Endometrial microvascular endothelial cells (primary cell): ENCODE measurements around the gene LRRC28. TPM values are rescaled to one million over a fixed set of nuclear protein-coding genes. Genes with fewer than 3 reads are reported as not detected.

Source experiments
- in situ Hi-C: cut with HindIII; loops from 2 replicates; pipeline ENCODE4 v1.10.0; 2017; ENCODE audit warnings: low sequenced_read_pairs, low pct_unique_long_range_greater_than_20kb; ENCODE audit errors: inconsistent ontology term
- total RNA-seq: library from RNA; depleted of rRNA; stranded (reverse); fragments of >200 nt; gene quantifications from one replicate; pipeline ENCODE4 v1.2.3, GENCODE V29; 2015; ENCODE audit errors: inconsistent ontology term

LRRC28 gene
- total RNA-seq, 1 donor from 2014 or later, result 20.9 TPM

DNA sequence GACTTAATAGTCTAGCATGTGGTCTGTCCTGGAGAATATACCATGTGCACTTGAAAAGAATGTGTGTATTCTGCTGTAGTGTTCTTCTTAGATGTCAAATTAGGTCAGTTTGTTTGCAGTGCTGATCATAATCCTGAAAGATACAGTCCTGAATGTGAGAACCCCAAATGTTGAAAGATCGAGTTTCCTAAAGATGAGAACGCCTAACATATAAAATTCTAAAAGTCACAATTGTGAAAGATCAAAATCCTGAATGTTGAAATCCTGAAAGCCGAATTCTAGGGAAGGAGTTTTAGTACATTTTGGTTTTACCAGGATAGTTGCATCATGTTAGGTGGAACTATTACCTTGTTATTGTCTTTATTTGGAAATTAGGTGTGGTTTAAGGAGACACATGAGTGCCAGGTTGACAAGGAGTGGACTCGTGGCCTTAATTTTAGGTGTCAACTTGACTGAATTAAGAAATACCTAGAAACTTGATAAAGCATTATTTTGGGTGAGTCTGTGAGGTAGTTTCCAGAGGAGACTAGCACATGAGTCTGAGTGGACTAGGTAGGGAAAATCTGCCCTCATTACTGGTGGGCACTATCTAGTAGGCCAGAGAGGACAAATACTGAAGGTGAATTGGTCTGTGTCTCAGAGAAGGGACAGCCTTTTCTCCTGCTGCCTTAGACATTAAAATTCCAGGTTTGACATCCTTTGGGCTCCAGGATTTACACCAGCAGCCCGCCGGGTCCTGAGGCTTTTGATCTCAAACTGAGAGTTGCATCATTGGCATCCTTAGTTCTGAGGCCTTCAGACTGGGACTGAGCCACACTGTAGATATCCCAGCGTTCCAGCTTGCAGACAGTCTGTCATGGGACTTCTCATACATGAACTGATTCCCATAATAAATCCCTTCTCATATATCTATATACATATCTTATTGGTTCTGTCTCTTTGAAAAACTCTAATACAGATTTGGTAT lies 77.1 kb downstream of the LRRC28 start:
- in situ Hi-C loops, result no loop called here

DNA sequence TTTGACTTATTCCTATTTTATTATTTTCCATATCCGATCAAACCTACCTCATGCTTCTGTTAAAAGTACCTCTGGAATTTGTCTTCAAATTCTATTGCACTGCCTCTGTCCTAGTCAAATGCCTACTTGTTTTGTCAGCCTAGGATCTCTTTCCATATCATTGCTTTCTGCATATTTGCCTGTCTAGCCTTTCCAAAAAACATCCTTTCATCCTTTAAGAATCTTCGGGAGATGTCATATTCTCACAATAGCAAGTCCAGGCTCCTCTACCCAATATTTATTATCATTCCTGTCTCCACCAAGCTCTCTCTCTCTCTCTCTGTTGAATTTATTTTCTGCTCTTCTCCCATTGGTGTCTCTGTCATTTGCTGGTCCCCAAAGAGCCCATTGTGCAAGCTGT lies 80.1 kb downstream of the LRRC28 start:
- in situ Hi-C loops, result no loop called here

DNA sequence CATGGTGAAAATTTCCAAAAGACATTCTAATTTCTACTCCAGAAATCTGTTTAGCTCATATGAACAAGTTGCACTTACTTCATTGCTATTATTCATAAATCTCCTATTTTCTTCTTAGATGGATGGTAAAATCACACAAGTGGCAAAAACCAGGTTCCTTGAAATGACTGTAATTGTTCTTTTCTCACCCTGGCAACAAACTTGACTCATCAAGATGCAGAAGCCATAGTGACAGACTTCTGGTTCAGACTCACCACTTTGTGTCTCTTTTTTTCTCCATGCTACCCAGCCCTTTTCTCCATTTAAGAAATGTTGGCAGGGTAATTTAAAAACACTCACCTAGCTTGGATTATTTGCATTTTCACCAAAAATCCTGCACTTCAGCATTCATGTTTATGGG lies 82.1 kb downstream of the LRRC28 start:
- in situ Hi-C loops, result no loop called here

DNA sequence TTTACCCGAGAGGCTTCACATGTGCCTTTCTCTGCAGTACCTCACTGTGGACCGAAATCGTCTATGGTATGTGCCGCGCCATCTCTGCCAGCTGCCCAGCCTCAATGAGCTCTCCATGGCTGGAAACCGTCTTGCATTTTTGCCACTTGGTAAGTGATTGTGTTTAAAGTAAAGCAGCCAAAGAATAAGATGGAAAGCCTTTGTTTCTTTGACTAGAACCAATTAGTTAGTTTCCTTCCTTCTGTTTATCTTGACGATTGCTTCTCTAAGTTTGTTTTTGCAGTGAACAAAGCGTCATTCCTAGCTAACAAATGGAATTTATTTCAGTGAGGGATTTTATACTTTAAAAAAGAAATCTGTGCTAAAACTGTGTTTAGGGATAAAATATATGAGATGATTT lies 82.7 kb downstream of the LRRC28 start:
- in situ Hi-C loops, result no loop called here

DNA sequence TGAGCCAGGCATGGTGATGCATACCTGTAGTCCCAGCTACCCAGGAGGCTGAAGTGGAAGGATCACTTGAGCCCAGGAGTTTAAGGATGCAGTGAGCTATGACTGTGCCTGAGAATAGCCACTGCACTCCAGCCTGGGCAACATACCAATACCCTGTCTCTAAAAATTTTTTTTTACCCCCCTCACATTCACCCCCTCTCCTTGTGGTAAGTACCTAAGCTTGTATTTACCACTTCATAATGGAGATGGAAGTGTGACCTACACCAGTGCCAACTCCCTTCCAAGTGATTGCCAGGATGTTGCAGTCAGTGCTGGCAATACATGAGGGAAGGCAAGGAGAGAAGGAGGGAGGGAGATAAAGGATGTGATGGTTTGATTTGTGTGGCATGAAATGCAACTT lies 84.2 kb downstream of the LRRC28 start:
- in situ Hi-C loops, result no loop called here

DNA sequence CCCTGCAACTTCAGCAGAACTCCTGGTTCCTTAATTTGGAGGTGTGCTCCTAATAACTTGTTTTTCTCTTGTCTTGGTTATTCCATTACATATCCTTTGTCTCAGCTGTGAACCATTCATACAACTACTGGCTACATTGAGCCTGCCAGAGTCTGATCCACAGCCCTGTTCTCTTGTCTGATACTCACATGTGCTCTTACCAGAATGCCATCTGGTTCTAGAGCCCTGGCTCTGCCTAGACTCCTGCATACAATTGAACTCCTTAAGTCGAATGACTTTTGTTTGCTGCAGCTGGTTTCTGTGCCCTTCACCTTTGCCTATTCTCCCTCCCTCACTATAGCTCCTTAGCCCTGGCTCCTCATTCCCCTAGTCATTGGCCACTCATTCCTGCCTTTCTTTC lies 85.5 kb downstream of the LRRC28 start:
- in situ Hi-C loops, result no loop called here

DNA sequence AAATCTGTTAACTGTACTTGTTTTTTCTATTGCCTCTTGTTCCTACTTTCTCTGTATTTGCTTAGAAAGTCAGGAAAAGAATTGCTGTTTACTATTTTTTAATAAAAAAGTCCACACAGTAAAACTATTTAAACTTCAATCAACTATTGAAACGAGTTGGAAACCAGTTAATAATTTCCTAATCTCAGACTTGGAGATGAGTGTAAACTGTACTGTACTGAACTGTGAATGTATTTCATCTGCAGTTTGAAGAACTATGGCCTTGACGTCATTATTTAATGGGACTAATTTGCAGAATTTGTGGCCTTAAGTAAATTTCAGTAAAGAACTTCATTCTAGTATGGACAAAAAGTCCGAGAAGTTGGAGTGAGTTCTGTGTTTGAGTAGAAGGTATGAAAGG lies 89.1 kb downstream of the LRRC28 start:
- in situ Hi-C loops, result no loop called here

DNA sequence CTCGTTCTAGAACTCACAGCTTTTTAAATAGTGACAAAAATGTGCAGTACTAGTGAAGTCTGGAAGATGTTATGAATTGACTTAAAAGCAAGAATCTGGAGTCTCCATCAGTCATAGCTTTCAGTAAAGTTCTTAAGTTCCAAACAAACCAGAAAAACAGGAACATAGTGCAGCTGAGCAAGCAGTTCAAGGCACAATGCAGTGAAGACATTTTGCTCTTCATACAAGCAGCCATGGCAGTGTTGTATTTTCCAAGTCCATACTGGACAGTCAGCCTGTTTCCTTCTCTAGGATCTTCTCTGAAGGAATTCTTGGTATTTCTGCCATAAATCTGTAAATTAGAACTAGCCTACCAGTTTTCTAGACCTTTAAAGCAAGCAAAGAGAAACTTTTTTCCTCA lies 90.5 kb downstream of the LRRC28 start:
- in situ Hi-C loops, result no loop called here

DNA sequence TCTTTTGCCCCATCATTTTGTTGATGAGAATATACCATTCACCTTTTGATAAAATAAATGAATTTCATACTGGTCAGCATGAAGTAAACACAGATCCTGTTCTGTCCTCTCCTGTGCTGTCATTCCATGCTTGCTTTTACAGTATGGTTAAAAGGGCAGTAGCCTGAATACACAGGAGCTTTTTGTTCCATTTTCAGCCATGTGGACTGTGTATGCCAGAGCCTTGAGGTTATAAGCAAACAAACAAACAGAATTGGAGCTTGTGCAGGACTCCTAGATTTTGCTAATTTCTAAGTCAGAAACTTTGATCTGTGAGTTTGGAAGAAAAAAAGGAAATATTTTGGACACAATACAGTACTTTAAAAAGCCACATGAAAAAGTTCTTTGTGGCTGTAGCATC lies 91.9 kb downstream of the LRRC28 start:
- in situ Hi-C loops, result no loop called here

DNA sequence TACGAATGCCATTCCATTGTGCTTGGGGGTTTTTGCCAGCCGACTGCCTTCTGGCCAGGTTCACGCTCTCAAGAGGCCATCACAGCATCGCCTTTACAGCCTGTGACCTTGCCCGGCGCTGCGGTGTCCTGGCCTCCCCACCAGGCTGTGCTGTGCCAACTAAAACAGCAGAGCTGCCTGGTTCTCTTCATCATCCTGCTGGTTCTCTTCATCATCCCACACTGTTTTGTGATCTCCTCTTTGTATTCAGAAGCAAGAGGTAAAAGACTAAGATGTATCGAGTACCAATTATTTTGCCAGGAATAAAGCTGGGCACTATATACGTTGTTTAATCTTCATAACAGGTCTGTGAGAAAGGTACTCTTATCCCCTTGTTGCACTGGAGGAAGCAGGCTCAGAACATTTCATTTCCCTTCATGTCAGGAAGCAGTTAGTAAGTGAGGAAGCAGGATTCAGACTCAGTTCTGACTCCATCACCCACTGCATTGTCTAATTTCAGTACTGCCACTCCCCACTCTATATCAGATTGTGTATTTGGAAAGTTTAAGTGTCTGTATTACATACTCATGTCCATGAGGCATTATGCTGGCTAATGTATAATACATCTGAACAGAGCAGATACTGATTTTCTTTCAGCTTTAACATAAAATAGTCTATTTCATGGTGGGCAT lies 92.7 kb downstream of the LRRC28 start:
- in situ Hi-C loops, result no loop called here

DNA sequence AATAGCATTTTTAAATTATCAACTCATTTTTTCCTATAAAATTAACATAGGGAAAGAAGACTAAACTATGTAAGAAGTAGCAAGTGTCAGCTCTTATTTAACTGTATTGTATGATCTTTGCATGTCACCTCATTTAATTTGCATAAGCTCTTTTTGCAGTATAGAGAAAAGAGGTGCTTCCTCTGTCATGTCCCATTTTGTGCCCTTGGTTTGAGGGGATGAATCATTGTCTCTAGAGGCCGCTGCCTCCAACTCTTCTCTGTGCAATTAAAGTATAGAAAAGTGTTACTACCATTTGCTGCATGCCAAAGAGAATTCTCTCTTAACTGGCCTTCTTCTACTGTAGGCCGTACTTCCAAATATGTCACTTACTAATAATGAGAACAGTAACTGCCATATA lies 93.4 kb downstream of the LRRC28 start:
- in situ Hi-C loops, result no loop called here

DNA sequence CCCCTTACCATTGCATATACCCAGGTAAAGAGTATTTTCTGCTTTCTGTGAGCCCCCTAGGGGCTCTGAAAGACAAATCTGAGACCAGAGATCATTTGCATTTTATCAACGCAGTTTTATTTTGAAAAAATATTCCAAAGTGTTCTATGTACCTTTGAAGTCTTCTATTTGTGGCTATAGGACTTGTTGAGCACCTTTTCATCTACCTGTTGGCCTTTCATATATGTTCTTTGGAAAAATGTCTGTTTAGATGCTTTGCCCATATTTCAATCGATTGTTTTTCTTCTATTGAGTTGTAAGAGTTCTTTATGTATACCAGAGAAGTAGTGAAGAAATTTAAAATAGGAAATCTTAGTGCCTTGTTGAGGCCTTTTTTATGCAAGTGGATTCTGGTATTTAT lies 94.0 kb downstream of the LRRC28 start:
- in situ Hi-C loops, result no loop called here

DNA sequence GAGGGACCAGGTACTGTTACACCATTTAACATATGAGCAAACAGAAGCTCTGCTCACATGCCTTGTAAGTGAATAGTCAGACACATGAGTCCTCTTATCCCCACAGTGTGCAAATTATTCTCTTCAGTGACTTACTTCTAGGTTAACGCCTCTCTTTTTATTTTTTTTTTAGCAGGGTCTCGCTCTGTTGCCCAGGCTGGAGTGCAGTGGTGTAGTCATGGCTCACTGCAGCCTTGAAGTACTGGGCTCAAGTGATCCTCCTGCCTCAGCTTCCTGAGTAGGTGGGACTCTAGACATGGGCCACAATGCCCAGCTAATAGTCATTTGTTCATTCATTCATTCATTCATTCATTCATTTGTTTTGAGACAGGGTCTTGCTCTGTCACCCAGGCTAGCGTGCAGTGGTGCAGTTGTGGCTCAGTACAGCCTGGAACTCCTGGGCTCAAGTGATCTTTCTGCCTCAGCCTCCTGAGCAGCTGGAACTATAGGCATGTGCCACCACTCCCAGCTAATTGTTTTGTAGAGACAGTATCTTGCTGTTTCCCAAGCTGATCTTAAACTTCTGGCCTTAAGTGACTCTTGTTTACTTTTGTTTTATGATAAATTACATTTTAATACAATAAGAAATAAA lies 94.7 kb downstream of the LRRC28 start:
- in situ Hi-C loops, result no loop called here

DNA sequence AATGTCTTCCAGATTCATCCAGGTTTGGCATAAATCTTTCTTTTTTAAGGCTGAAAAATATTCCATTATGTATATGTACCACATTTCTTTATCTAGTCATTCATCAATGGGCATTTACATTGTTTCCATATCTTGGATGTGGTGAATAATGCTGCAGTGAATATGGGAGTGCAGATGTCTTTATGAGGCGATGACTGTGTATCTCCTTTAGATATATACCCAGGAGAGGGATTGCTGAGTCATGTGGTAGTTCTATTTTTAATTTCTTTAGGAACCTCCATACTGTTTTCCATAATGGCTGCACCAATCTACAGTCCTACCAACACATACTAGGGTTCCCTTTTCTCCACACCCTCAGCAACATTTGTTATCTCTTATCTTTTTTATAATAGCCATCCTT lies 96.3 kb downstream of the LRRC28 start:
- in situ Hi-C loops, result no loop called here

DNA sequence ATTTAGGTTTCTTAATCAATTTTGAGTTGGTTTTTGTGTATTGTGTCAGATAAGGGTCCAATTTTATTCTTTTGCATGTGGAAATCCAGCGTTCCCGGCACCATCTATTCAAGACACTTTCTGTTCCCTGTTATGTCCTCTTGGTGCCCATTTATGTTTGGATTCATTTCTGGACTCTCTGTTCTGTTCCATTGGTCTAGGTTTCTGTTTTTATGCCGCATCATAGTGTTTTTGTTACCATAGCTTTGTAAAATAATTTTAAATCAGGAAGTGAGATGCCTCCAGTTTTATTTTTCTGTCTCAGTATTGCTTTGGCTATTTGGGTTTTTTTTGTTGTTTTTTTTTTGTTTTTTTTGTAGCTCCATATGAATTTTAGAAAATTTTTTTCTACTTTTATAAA lies 97.1 kb downstream of the LRRC28 start:
- in situ Hi-C loops, result no loop called here

DNA sequence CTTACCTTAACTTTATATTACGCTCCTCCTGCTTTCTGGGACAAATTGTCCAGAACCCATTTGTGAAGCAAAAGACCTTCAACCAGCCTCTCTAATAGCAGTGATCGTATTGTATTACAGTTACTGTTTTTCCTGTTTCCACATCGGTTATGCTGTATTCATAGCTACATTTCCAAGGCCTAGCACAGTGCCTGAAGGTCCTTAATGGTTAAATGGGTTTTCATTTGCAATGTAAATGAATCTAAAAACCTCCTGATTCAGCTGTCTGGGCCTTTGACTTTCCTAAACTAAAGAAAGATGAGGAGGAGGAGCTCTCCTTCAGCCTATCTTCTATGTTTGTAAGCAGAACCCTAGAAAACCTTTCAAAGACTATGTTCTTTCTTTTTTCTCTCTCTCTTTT lies 99.1 kb downstream of the LRRC28 start:
- in situ Hi-C loops, result no loop called here

DNA sequence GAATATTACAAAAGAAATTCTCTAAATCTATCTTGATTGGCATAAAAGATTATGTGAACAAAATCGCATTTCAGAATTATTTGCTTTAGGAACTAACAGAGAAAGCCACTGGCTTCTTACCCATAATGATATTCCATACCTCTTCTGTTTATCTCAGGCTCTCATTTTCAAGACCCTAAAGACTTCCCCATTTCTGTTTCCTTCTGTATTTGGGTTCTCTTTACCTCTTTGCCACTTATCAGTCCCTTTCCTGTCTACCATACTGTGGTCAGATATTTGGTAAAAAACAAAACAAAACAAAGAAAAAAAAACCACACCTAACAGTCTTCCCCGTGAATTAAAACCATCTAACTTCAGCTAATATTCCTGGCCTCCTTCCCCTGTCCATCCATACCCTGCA lies 108.5 kb downstream of the LRRC28 start:
- in situ Hi-C loops, result no loop called here

DNA sequence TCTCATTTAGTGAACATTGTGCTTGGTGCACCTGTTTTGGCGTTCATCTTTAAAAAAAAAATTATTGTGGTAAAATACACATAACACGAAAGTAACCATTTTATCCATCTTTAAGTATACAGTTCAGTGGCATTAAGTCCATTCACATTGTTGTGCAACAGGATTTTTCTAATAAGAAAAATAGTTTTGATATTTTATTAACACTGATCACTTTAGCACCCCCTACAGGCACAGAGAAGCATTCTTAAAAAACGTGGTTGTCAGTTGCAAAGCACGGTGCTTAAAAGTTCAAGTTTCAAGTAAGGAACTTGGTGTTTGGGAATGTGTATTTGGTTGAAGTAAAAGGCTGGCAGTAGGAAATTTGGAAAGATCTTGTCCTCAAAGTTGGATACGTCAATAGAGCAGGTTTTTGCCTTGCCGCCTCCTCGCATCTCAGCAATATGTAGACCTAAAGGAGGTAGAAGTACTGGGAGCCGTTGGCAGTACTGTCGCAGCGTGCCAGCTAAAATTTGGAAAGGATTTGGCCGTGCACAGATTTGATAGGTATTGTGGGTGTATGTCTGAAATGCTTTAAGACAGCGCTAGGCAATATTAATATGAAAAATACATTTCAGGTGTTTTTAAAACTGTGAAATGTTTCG lies 110.4 kb downstream of the LRRC28 start:
- in situ Hi-C loops, result no loop called here

DNA sequence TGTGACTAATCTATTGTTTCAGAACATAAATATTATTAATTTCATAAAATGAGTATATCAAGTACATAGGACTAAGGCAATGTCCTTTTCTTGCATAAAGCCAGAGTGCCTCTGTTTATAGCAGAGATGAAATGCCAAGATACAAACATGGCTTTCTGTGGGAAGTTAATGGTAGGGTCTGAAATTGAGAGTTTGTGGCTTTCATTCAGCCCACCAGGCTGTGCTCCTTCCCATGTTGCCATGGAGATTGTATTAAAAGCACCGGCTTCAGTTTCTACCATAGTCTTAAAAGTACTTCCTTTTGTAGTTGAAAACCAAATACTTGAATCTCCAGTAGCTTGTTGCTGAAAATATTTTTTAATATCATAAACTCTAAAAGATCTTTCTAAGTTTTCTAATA lies 114.0 kb downstream of the LRRC28 start:
- in situ Hi-C loops, result no loop called here
